HepG2 (cell line): Measurements from ENCODE around the gene ZNF621. TPM values are rescaled to one million over a fixed set of nuclear protein-coding genes. Genes with fewer than 3 reads are reported as not detected.

ENCODE experiments used
- ATAC-seq: fragments of 200-7000 bp; cut with Tn5 transposase; 3 replicates; pipeline ENCODE4 v1.9.1; 2020; ENCODE audit warnings: mild to moderate bottlenecking, moderate library complexity
- BruUV-seq: library from RNA; stranded (reverse); fragments of 400-500 nt; replicated peaks from 2 replicates; lab custom pipeline; 2021; lab: Mats Ljungman, UMichigan
- CTCF ChIA-PET: fragments of 300-600 bp; formaldehyde crosslinking; extraction: SDS; loops from one replicate; lab custom pipeline; 2021; ENCODE audit warnings: low total read pairs, inconsistent platforms, low intra/inter-chr PET ratio; lab: Yijun Ruan, JAX
- POLR2A ChIA-PET: fragments of 350-600 bp; sonication (Branson Sonifier 250); formaldehyde crosslinking; loops from one replicate; lab custom pipeline; 2020; ENCODE audit warnings: antibody characterized with exemption, inconsistent platforms; lab: Yijun Ruan, JAX
- DNase-seq: peaks from one replicate; pipeline ENCODE4 v3.0.0-alpha.2; 2015; ENCODE audit warnings: low spot score
- FAIRE-seq: peaks from 3 replicates; lab custom pipeline; 2011; peaks lifted over from hg19 to GRCh38; lab: Jason Lieb, UNC
- H2AFZ ChIP-seq: one replicate; pipeline ENCODE4 v1.6.1; 2011; ENCODE audit warnings: low read length, inconsistent platforms
- H3K27ac ChIP-seq: fragments of 300-600 bp; 3 replicates; pipeline ENCODE4 v1.8.0; 2011; ENCODE audit warnings: mixed run types, mild to moderate bottlenecking, mixed read lengths, low read length, inconsistent platforms; ENCODE audit not compliant: insufficient read depth; ENCODE audit errors: extremely low read length
- H3K27me3 ChIP-seq, 2 experiments: fragments of 200-600 bp in 1 of 2; 2 replicates in 1 of 2; 3 replicates in 1 of 2; pipeline versions ENCODE4 v1.6.0 to v1.8.0; 2011; ENCODE audit warnings: low read length in 2 of 2, mild to moderate bottlenecking in 2 of 2, moderate library complexity in 2 of 2, inconsistent platforms in 1 of 2; ENCODE audit not compliant: insufficient read depth in 2 of 2, control insufficient read depth in 1 of 2
- H3K36me3 ChIP-seq, 2 experiments: fragments of 200-600 bp in 1 of 2; replicated peaks in 1 of 2; 2 replicates in 1 of 2; 3 replicates in 1 of 2; pipeline versions ENCODE4 v1.5.1 to v1.8.0; 2011; ENCODE audit warnings: low read length in 2 of 2, inconsistent platforms in 1 of 2; ENCODE audit not compliant: insufficient read depth in 2 of 2, control insufficient read depth in 1 of 2
- H3K4me1 ChIP-seq: 2 replicates; pipeline ENCODE4 v1.5.1; 2012; ENCODE audit warnings: low read length, inconsistent platforms; ENCODE audit not compliant: insufficient read depth
- H3K4me2 ChIP-seq: 2 replicates; pipeline ENCODE4 v1.6.0; 2011; ENCODE audit warnings: low read depth, low read length, inconsistent platforms
- H3K4me3 ChIP-seq, 3 experiments: fragments of 200-600 bp in 1 of 3; sonication (generic), shearing (Covaris generic) in 1 of 3; replicated peaks in 1 of 3; 2 replicates each; pipeline ENCODE4 v1.5.1; 2011 to 2016; ENCODE audit warnings: low read length in 3 of 3, inconsistent platforms in 2 of 3, low read depth in 2 of 3, mild to moderate bottlenecking in 2 of 3, control low read depth in 1 of 3, mixed read lengths in 1 of 3; ENCODE audit not compliant: insufficient read depth in 1 of 3
- H3K79me2 ChIP-seq: one replicate; pipeline ENCODE4 v1.6.1; 2011; ENCODE audit warnings: low read length, inconsistent platforms; ENCODE audit not compliant: insufficient read depth
- H3K9ac ChIP-seq: 2 replicates; pipeline ENCODE4 v1.6.0; 2011; ENCODE audit warnings: mild to moderate bottlenecking, low read depth, low read length, inconsistent platforms; ENCODE audit not compliant: insufficient read depth
- H3K9me3 ChIP-seq: 2 replicates; pipeline ENCODE4 v1.5.1; 2012; ENCODE audit warnings: mild to moderate bottlenecking, low read length
- H4K20me1 ChIP-seq: 2 replicates; pipeline ENCODE4 v1.6.0; 2011; ENCODE audit warnings: inconsistent platforms, mild to moderate bottlenecking, low read length, moderate library complexity; ENCODE audit not compliant: insufficient read depth
- BCL3 ChIP-seq: sonication (generic); formaldehyde crosslinking; IDR thresholded peaks from 2 replicates; pipeline ENCODE4 v1.5.1; 2020; ENCODE audit warnings: mild to moderate bottlenecking, missing genetic modification reagents, moderate library complexity
- NFKB2 ChIP-seq: sonication (generic); formaldehyde crosslinking; IDR thresholded peaks from 2 replicates; pipeline ENCODE4 v1.4.0; 2020; ENCODE audit warnings: missing genetic modification reagents, borderline replicate concordance
- RFX1 ChIP-seq: fragments of 450-650 bp; IDR thresholded peaks from 2 replicates; pipeline ENCODE4 v1.6.1; 2017
- TAF1 ChIP-seq: sonication (generic); formaldehyde crosslinking; IDR thresholded peaks from 2 replicates; pipeline ENCODE4 v1.4.0; 2020; ENCODE audit warnings: missing genetic modification reagents
- ZMAT5 ChIP-seq: sonication (generic); formaldehyde crosslinking; IDR thresholded peaks from 2 replicates; pipeline ENCODE4 v1.5.0; 2020; ENCODE audit warnings: mild to moderate bottlenecking, low read depth, missing genetic modification reagents, borderline replicate concordance
- ZNF292 ChIP-seq: sonication (generic); formaldehyde crosslinking; IDR thresholded peaks from 2 replicates; pipeline ENCODE4 v1.8.1; 2022; ENCODE audit warnings: mild to moderate bottlenecking, low read depth, missing genetic modification reagents, borderline replicate concordance
- ZNF792 ChIP-seq: IDR thresholded peaks from 2 replicates; pipeline ENCODE4 v1.6.1; 2016
- ZSCAN31 ChIP-seq: sonication (generic); formaldehyde crosslinking; IDR thresholded peaks from 2 replicates; pipeline ENCODE4 v1.5.0; 2020; ENCODE audit warnings: low read depth, mild to moderate bottlenecking, missing genetic modification reagents
- WGBS: methylation state at CpG from one replicate; pipeline ENCODE4 v1.1.6; 2017; ENCODE audit warnings: low lambda C conversion rate; 5-methylcytosine and 5-hydroxymethylcytosine counted together
- in situ Hi-C: cut with HindIII; loops from 2 replicates; pipeline ENCODE4 v1.10.0; 2017; ENCODE audit warnings: low pct_unique_long_range_greater_than_20kb; ENCODE audit not compliant: extremely low pct_ligation_motif_present
- intact Hi-C: fragments of 100-400 bp; cut with micrococcal nuclease; formaldehyde crosslinking; loops from one replicate; pipeline ENCODE4 v1.10.0; 2022; ENCODE audit not compliant: unreplicated experiment
- polyA plus RNA-seq, 8 experiments: library from polyadenylated mRNA; depleted of rRNA in 3 of 8; stranded (reverse) in 7 of 8; unstranded in 1 of 8; fragments of >200 nt; fragmentation: Illumina TruSeq in 4 of 8; extraction: Trizol in 4 of 8; gene quantifications; 2 replicates each; pipeline versions ENCODE4 v1.2.1 to v1.2.3, GENCODE V29; 2011 to 2016; ENCODE audit warnings: low read depth in 4 of 8, missing spikeins in 1 of 8, mixed read lengths in 1 of 8; ENCODE audit not compliant: insufficient read depth in 1 of 8
- total RNA-seq, 5 experiments: library from RNA; depleted of rRNA; stranded (reverse); fragments of >200 nt; fragmentation: Illumina TruSeq; extraction: Trizol; gene quantifications; 2 replicates each; pipeline ENCODE4 v1.2.3, GENCODE V29; 2016; ENCODE audit warnings: low read depth in 1 of 5

The ZNF621 gene
- total and polyA plus RNA-seq, 2 of the 13 experiments (the other 11 are each of a cell fraction or from before 2014, with no cell fraction given), result 13.2 to 14.9 TPM

- TF ChIP-seq BCL3, result no peak
- TF ChIP-seq ZMAT5 (CRISPR knock-in tag), result no peak
- TF ChIP-seq RFX1, result no peak
- no peak for TF ChIP-seq NFKB2
- no peak for TF ChIP-seq ZNF792 (CRISPR knock-in tag)
- TF ChIP-seq TAF1 (CRISPR knock-in tag), result no peak
- no peak for TF ChIP-seq ZNF292 (CRISPR knock-in tag)
- TF ChIP-seq, all 625 proteins: peak for 0
Observed at GRCh38 chr3:40499952-40500351, 24.8 kb upstream of the ZNF621 start (continued).

DNA sequence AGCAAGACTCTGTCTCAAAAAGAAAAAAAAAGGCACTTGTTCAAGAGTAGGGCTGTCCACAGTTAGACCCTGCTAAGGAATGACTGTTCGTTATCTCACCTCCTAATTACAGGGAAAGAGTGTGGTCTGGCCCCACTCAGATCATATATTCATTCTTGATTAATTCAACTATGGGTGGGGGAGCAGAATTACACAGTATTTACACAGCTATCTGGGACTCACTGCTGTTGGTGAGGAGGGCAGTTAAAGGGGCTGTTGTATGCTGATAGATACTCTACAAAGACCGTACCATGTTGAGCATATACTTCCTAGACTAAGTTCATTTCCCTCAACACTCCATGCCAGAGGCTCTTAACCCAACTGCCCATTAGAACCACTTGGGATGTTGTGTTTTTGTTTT lies 22.7 kb upstream of the ZNF621 start:
- ATAC-seq (no peak), FAIRE-seq (no peak), DNase-seq (no peak)
- no peak overlapping the region for H3K9ac ChIP-seq
- no peak overlapping the region for H3K4me2 ChIP-seq
- TF ChIP-seq ZSCAN31 (CRISPR knock-in tag), result no peak
- no peak overlapping the region for H3K4me3 ChIP-seq
- H4K20me1 ChIP-seq, result no peaks in the 10 kb centered on the region
- ChIA-PET CTCF (no interaction called here), POLR2A (no interaction called here)
- H3K79me2 ChIP-seq, result peaks cover 6% of the 10 kb centered on the region
- H3K27me3 ChIP-seq, result no peaks in the 10 kb centered on the region; a peak in 1 of 5 replicates
- no peaks in the 10 kb centered on the region for H3K9me3 ChIP-seq
- H3K4me1 ChIP-seq, result peaks cover 31% of the 10 kb centered on the region
- H3K27ac ChIP-seq, result no peak overlapping the region
- intact Hi-C loops (no loop called here), in situ Hi-C loops (no loop called here)
- H3K36me3 ChIP-seq, result no peaks in the 10 kb centered on the region
- no TSS peak for BruUV-seq
- no peak overlapping the region for H2AFZ ChIP-seq
- 61% methylated on average over 2 of the region's 2 CpGs for WGBS
